NT2/D1 (cell line): ENCODE data around the gene FRMPD1.

Experiments used
- SUZ12 ChIP-seq: IDR thresholded peaks from 2 replicates; pipeline ENCODE4 v1.6.1; 2011; ENCODE audit not compliant: insufficient read length, insufficient read depth; ENCODE audit errors: extremely low read depth
- YY1 ChIP-seq: IDR thresholded peaks from 2 replicates; pipeline ENCODE4 v1.6.1; 2011; ENCODE audit not compliant: insufficient read length, insufficient read depth
- ZNF274 ChIP-seq: IDR thresholded peaks from 2 replicates; pipeline ENCODE4 v1.6.1; 2011; ENCODE audit warnings: mild to moderate bottlenecking, low read depth, low read length

DNA sequence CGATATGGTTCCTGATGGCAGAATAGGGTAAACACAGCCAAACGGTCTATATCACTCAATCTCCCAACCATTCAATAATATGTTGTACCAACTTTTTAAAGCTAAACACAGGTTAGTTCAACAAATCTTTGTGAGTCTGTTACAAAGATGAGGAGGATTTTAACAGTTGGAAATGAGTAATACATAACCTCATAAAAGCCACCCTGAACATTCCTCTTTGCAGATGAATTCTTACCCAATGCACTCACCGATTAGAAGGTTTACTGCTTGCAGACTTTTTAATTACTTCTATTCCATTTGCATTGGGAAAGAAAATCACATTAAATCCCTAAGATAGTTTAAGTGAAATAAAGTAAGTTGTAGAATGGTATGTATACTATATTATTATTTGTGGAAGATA is 79.5 kb downstream of the FRMPD1 start:
- TF ChIP-seq YY1, result no peak
- TF ChIP-seq ZNF274, result no peak
- no peak for TF ChIP-seq SUZ12
